WTC11 (cell line): Measurements from ENCODE around the gene ASB5. TPM values are rescaled to one million over a fixed set of nuclear protein-coding genes. Genes with fewer than 3 reads are reported as not detected.

Experiments used
- ARID4B ChIP-seq: sonication (generic); formaldehyde crosslinking; IDR thresholded peaks from 2 replicates; pipeline ENCODE4 v1.8.0; 2023; ENCODE audit warnings: missing genetic modification reagents, mild to moderate bottlenecking, borderline replicate concordance
- CREB1 ChIP-seq: sonication (generic); formaldehyde crosslinking; IDR thresholded peaks from 2 replicates; pipeline ENCODE4 v1.8.0; 2023; ENCODE audit warnings: mild to moderate bottlenecking, missing genetic modification reagents
- CREM ChIP-seq: sonication (generic); formaldehyde crosslinking; IDR thresholded peaks from 2 replicates; pipeline ENCODE4 v1.8.1; 2022; ENCODE audit warnings: mild to moderate bottlenecking, missing genetic modification reagents, moderate library complexity
- E2F4 ChIP-seq: sonication (generic); formaldehyde crosslinking; IDR thresholded peaks from 2 replicates; pipeline ENCODE4 v1.8.1; 2022; ENCODE audit warnings: low read depth, mild to moderate bottlenecking, moderate library complexity, missing genetic modification reagents, borderline replicate concordance
- FOXJ3 ChIP-seq: sonication (generic); formaldehyde crosslinking; IDR thresholded peaks from 2 replicates; pipeline ENCODE4 v1.9.0; 2021; ENCODE audit warnings: missing genetic modification reagents, mild to moderate bottlenecking, borderline replicate concordance
- HMGA2 ChIP-seq: fragments of 250-450 bp; sonication (Bioruptor Pico); IDR thresholded peaks from 2 replicates; pipeline ENCODE4 v1.4.0; 2021; ENCODE audit warnings: mild to moderate bottlenecking, moderate library complexity
- NR3C1 ChIP-seq: sonication (generic); formaldehyde crosslinking; conservative IDR thresholded peaks from 2 replicates; pipeline ENCODE4 v1.8.1; 2023; ENCODE audit warnings: low read depth, mild to moderate bottlenecking, missing genetic modification reagents
- RORB ChIP-seq: fragments of 250-450 bp; sonication (Bioruptor Pico); IDR thresholded peaks from 2 replicates; pipeline ENCODE4 v1.9.0; 2021; ENCODE audit warnings: mild to moderate bottlenecking
- SMAD3 ChIP-seq: sonication (generic); formaldehyde crosslinking; IDR thresholded peaks from 2 replicates; pipeline ENCODE4 v1.8.0; 2022; ENCODE audit warnings: missing genetic modification reagents, mild to moderate bottlenecking, borderline replicate concordance
- SOX15 ChIP-seq: fragments of 250-450 bp; sonication (Bioruptor Pico); IDR thresholded peaks from 2 replicates; pipeline ENCODE4 v1.9.0; 2021; ENCODE audit warnings: mild to moderate bottlenecking
- STAT6 ChIP-seq: sonication (generic); formaldehyde crosslinking; conservative IDR thresholded peaks from 2 replicates; pipeline ENCODE4 v1.8.1; 2023; ENCODE audit warnings: mild to moderate bottlenecking, low read depth, missing genetic modification reagents, moderate library complexity
- TCF7 ChIP-seq: sonication (generic); formaldehyde crosslinking; IDR thresholded peaks from 2 replicates; pipeline ENCODE4 v1.8.0; 2022; ENCODE audit warnings: mild to moderate bottlenecking, low read depth, missing genetic modification reagents, moderate library complexity
- USF1 ChIP-seq: sonication (generic); formaldehyde crosslinking; IDR thresholded peaks from 2 replicates; pipeline ENCODE4 v1.8.0; 2022; ENCODE audit warnings: mild to moderate bottlenecking, missing genetic modification reagents
- ZNF425 ChIP-seq: fragments of 250-450 bp; sonication (Bioruptor Pico); conservative IDR thresholded peaks from 2 replicates; pipeline ENCODE4 v1.9.0; 2021; ENCODE audit warnings: mild to moderate bottlenecking
- ZNF532 ChIP-seq: fragments of 250-450 bp; sonication (Bioruptor Pico); IDR thresholded peaks from 2 replicates; pipeline ENCODE4 v1.9.0; 2021; ENCODE audit warnings: mild to moderate bottlenecking, borderline replicate concordance
- total RNA-seq: library from RNA; stranded (reverse); gene quantifications from 3 replicates; pipeline ENCODE4 v1.2.3, GENCODE V29; 2021

ASB5 gene
- total RNA-seq, 1 experiment from 2014 or later: not detected

- TF ChIP-seq STAT6 (CRISPR knock-in tag) (no peak), ARID4B (peak; percentile 75; the same call in 1 of the 2 replicates), CREB1 (CRISPR knock-in tag) (no peak), SMAD3 (CRISPR knock-in tag) (no peak), RORB (CRISPR knock-in tag) (no peak), TCF7 (CRISPR knock-in tag) (no peak), CREM (CRISPR knock-in tag) (0 out of 2 replicates have a peak, but pooled peaks have one; percentile 40), USF1 (CRISPR knock-in tag) (no peak), FOXJ3 (CRISPR knock-in tag) (no peak), E2F4 (CRISPR knock-in tag) (no peak), HMGA2 (CRISPR knock-in tag) (no peak), ZNF532 (no peak), SOX15 (CRISPR knock-in tag) (no peak), ZNF425 (CRISPR knock-in tag) (no peak), NR3C1 (CRISPR knock-in tag) (no peak)
Measured at GRCh38 chr4:176195184-176195978, 73.6 kb downstream of the ASB5 start, which contains the start of gene SPATA4 (continued).
